OCI-LY1 (cell line): ENCODE measurements around the gene ASIC5.

Experiments used
- H2AFZ ChIP-seq: fragments of 200-600 bp; sonication (generic), shearing (Covaris generic); 2 replicates; pipeline ENCODE4 v1.6.0; 2014; ENCODE audit warnings: antibody characterized with exemption, mild to moderate bottlenecking, low read length
- H3F3A ChIP-seq: fragments of 200-600 bp; sonication (generic), shearing (Covaris generic); 2 replicates; pipeline ENCODE4 v1.6.0; 2014; ENCODE audit warnings: mild to moderate bottlenecking, antibody characterized with exemption, low read length, moderate library complexity; ENCODE audit not compliant: insufficient read depth
- H3K27ac ChIP-seq: fragments of 200-600 bp; sonication (generic); 2 replicates; pipeline ENCODE4 v1.5.1; 2014; ENCODE audit warnings: low read length, mixed run types, mild to moderate bottlenecking, low read depth; ENCODE audit not compliant: poor library complexity, severe bottlenecking
- H3K27me3 ChIP-seq: fragments of 200-600 bp; sonication (generic); 2 replicates; pipeline ENCODE4 v1.6.0; 2014; ENCODE audit warnings: antibody characterized with exemption, mild to moderate bottlenecking, low read length, moderate library complexity; ENCODE audit not compliant: insufficient read depth
- H3K36me3 ChIP-seq: fragments of 200-600 bp; sonication (generic); 2 replicates; pipeline ENCODE4 v1.6.1; 2014; ENCODE audit warnings: mild to moderate bottlenecking, antibody characterized with exemption, low read length, moderate library complexity, mixed read lengths; ENCODE audit not compliant: insufficient read depth
- H3K4me1 ChIP-seq: fragments of 200-600 bp; sonication (generic); 2 replicates; pipeline ENCODE4 v1.5.1; 2014; ENCODE audit warnings: mild to moderate bottlenecking, low read length, moderate library complexity; ENCODE audit not compliant: insufficient read depth, severe bottlenecking
- H3K4me2 ChIP-seq: fragments of 200-600 bp; sonication (generic), shearing (Covaris generic); 2 replicates; pipeline ENCODE4 v1.6.1; 2014; ENCODE audit warnings: low read length
- H3K4me3 ChIP-seq: fragments of 200-600 bp; sonication (generic); 2 replicates; pipeline ENCODE4 v1.5.1; 2014; ENCODE audit warnings: low read length, low read depth, mild to moderate bottlenecking, mixed read lengths; ENCODE audit not compliant: poor library complexity, severe bottlenecking
- H3K79me2 ChIP-seq: fragments of 200-600 bp; shearing (Covaris generic); 2 replicates; pipeline ENCODE4 v1.6.1; 2016; ENCODE audit warnings: mixed run types, low read length, mixed read lengths; ENCODE audit not compliant: insufficient read depth
- H3K9ac ChIP-seq: fragments of 200-600 bp; sonication (generic), shearing (Covaris generic); 2 replicates; pipeline ENCODE4 v1.6.1; 2014; ENCODE audit warnings: mild to moderate bottlenecking, low read length, mixed read lengths
- H3K9me2 ChIP-seq: fragments of 200-600 bp; sonication (generic), shearing (Covaris generic); 2 replicates; pipeline ENCODE4 v1.6.1; 2014; ENCODE audit warnings: low read depth, mild to moderate bottlenecking, low read length, mixed read lengths
- H3K9me3 ChIP-seq: fragments of 200-600 bp; shearing (Covaris generic); 2 replicates; pipeline ENCODE4 v1.6.1; 2014; ENCODE audit warnings: low read length, mixed read lengths
- H4K20me1 ChIP-seq: fragments of 200-600 bp; sonication (generic), shearing (Covaris generic); 2 replicates; pipeline ENCODE4 v1.6.0; 2016; ENCODE audit warnings: mild to moderate bottlenecking, low read length; ENCODE audit not compliant: insufficient read depth
- EZH2 ChIP-seq: fragments of 200-600 bp; sonication (generic), shearing (Covaris generic); IDR thresholded peaks from 2 replicates; pipeline ENCODE4 v1.8.0; 2017; ENCODE audit warnings: borderline replicate concordance, mixed run types, mild to moderate bottlenecking, antibody characterized with exemption, low read length, moderate library complexity, mixed read lengths
- TF ChIP-seq, protein P1 (sequence below): fragments of 200-600 bp; sonication (generic), shearing (Covaris generic); IDR thresholded peaks from 2 replicates; pipeline ENCODE4 v1.5.1; 2017; ENCODE audit warnings: mild to moderate bottlenecking, antibody characterized with exemption, low read length, moderate library complexity, mixed read lengths

Gene ASIC5

GRCh38 chr4:155878611-155879010, 12.5 kb upstream of the ASIC5 start:
- no peaks in the 10 kb centered on the region for H3K4me1 ChIP-seq
- no peaks in the 10 kb centered on the region for H3F3A ChIP-seq
- H3K9me3 ChIP-seq, result no peaks in the 10 kb centered on the region
- no peak overlapping the region for H3K4me2 ChIP-seq
- no peaks in the 10 kb centered on the region for H3K36me3 ChIP-seq
- no peaks in the 10 kb centered on the region for H3K79me2 ChIP-seq
- TF ChIP-seq, protein P1, sequence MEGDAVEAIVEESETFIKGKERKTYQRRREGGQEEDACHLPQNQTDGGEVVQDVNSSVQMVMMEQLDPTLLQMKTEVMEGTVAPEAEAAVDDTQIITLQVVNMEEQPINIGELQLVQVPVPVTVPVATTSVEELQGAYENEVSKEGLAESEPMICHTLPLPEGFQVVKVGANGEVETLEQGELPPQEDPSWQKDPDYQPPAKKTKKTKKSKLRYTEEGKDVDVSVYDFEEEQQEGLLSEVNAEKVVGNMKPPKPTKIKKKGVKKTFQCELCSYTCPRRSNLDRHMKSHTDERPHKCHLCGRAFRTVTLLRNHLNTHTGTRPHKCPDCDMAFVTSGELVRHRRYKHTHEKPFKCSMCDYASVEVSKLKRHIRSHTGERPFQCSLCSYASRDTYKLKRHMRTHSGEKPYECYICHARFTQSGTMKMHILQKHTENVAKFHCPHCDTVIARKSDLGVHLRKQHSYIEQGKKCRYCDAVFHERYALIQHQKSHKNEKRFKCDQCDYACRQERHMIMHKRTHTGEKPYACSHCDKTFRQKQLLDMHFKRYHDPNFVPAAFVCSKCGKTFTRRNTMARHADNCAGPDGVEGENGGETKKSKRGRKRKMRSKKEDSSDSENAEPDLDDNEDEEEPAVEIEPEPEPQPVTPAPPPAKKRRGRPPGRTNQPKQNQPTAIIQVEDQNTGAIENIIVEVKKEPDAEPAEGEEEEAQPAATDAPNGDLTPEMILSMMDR, result no peak
- TF ChIP-seq EZH2, result no peak
- H3K4me3 ChIP-seq, result no peak overlapping the region
- no peak overlapping the region for H3K9ac ChIP-seq
- no peaks in the 10 kb centered on the region for H3K9me2 ChIP-seq
- H2AFZ ChIP-seq, result no peak overlapping the region
- no peak overlapping the region for H3K27ac ChIP-seq
- H4K20me1 ChIP-seq, result no peaks in the 10 kb centered on the region
- no peaks in the 10 kb centered on the region for H3K27me3 ChIP-seq

DNA sequence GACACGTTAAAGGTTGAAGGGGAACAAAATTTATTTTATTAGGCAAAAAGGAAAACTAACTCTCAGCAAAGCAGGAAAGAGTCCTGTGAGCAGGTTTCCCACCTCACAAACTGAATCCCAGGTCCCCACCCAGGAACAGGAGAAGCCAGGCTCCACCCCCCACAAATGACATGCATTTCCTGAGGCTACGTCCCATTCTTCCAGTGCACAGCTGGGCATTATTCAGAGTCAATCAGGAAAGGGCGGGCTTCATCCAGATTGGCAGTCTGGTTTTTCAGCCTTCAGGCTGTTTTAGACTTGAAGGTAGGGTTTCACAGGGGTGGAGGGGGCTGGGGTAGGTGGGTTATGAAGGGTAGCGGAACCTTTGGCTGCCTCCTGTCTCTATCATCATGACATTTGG, 11.9 kb upstream of the ASIC5 start:
- H3K79me2 ChIP-seq, result no peaks in the 10 kb centered on the region
- H3K4me2 ChIP-seq, result no peak overlapping the region
- TF ChIP-seq, protein P1, result no peak
- no peak for TF ChIP-seq EZH2
- no peaks in the 10 kb centered on the region for H3F3A ChIP-seq
- no peak overlapping the region for H3K9ac ChIP-seq
- H3K4me1 ChIP-seq, result no peaks in the 10 kb centered on the region
- H3K27ac ChIP-seq, result no peak overlapping the region
- no peaks in the 10 kb centered on the region for H3K9me3 ChIP-seq
- H3K9me2 ChIP-seq, result no peaks in the 10 kb centered on the region
- H3K27me3 ChIP-seq, result no peaks in the 10 kb centered on the region
- no peaks in the 10 kb centered on the region for H4K20me1 ChIP-seq
- no peaks in the 10 kb centered on the region for H3K36me3 ChIP-seq
- H2AFZ ChIP-seq, result no peak overlapping the region
- H3K4me3 ChIP-seq, result no peak overlapping the region

GRCh38 chr4:155875878-155876277, 9.8 kb upstream of the ASIC5 start:
- Histone ChIP-seq H3K36me3 (no peaks in the 10 kb centered on the region), H3K9me3 (no peaks in the 10 kb centered on the region), H3K4me2 (no peak overlapping the region), H3K27me3 (no peaks in the 10 kb centered on the region), H3K4me3 (no peak overlapping the region), H2AFZ (no peak overlapping the region), H3K79me2 (no peaks in the 10 kb centered on the region), H3F3A (no peaks in the 10 kb centered on the region), H3K9me2 (no peaks in the 10 kb centered on the region), H3K9ac (no peak overlapping the region), H3K27ac (no peak overlapping the region), H4K20me1 (no peaks in the 10 kb centered on the region), H3K4me1 (no peaks in the 10 kb centered on the region)
- no peak for TF ChIP-seq EZH2
- TF ChIP-seq, protein P1, result no peak
